ENCODE data around the gene UBQLN2.

UBQLN2 gene

DNA sequence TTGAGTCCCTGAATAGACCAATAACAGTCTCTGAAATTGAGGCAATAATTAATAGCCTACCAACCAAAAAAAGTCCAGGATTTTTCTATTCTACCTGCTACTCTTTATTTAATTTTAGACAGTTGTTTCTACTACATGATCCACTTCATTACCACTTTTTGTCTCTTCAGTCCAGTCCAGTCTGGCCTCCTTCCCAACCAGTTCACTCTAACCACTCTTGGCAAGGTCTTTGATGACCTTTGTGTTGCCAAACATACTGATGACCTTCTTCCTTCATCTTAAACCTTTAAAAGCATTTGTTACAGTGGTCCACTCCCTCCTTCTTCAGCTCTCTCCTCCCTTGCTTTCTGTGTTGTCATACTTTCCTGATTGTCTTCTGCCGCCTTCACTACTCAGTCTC is 12.8 kb upstream of the UBQLN2 start:
- Histone ChIP-seq H4K8ac (ENCODE audit: low read depth, low read length) (no peak overlapping the region), H2BK120ac (ENCODE audit: low read depth, low read length) (no peak overlapping the region), H3K18ac (ENCODE audit: low read length) (no peak overlapping the region), H2BK12ac (ENCODE audit: low read length) (no peak overlapping the region), H3K4me1 (ENCODE audit: control insufficient read depth in 2 of 2, insufficient read depth in 1 of 2, low read depth in 1 of 2, low read length in 2 of 2) (no peaks in the 10 kb centered on the region), H3K27ac (replicated peaks; ENCODE audit: low read length) (no peak overlapping the region), H3K4ac (ENCODE audit: low read length) (no peak overlapping the region), H3K9ac (ENCODE audit: low read depth, low read length, poor library complexity) (no peak overlapping the region), H2BK15ac (ENCODE audit: low read length) (no peak overlapping the region), H3K23ac (ENCODE audit: low read depth, low read length, poor library complexity) (no peak overlapping the region), H3K4me2 (ENCODE audit: insufficient read depth, low read length, poor library complexity, severe bottlenecking) (no peak overlapping the region), H3K4me3 (ENCODE audit: low read length in 2 of 2) (no peak overlapping the region), H2BK5ac (ENCODE audit: low read length) (no peak overlapping the region), H2AK5ac (ENCODE audit: low read depth, low read length) (no peak overlapping the region), H3K36me3 (replicated peaks in 1 of 2; ENCODE audit: control insufficient read depth in 2 of 2, insufficient read depth in 2 of 2, low read length in 2 of 2) (no peaks in the 10 kb centered on the region), H2AFZ (ENCODE audit: low read length) (no peak overlapping the region), H3K14ac (ENCODE audit: low read length) (no peak overlapping the region), H3K9me3 (replicated peaks in 1 of 2; ENCODE audit: control insufficient read depth in 2 of 2, insufficient read depth in 1 of 2, low read depth in 1 of 2, low read length in 2 of 2) (no peaks in the 10 kb centered on the region), H3K27me3 (ENCODE audit: control insufficient read depth in 3 of 3, insufficient read depth in 3 of 3, low read depth in 1 of 3, low read length in 3 of 3) (peaks cover 0 to 14% (median 0%) of the 10 kb centered on the region in 3 experiments), H4K91ac (ENCODE audit: low read depth, low read length, poor library complexity) (no peak overlapping the region), H3K79me1 (ENCODE audit: low read depth, low read length) (no peaks in the 10 kb centered on the region)
- no CpG with 5 or more reads among the region's 1 CpG for WGBS, 2 donors (ENCODE audit: extremely low coverage in 2 of 2, insufficient read length in 2 of 2, insufficient replicate concordance in 1 of 2)
- no peak for DNase-seq (ENCODE audit: low spot score)

DNA sequence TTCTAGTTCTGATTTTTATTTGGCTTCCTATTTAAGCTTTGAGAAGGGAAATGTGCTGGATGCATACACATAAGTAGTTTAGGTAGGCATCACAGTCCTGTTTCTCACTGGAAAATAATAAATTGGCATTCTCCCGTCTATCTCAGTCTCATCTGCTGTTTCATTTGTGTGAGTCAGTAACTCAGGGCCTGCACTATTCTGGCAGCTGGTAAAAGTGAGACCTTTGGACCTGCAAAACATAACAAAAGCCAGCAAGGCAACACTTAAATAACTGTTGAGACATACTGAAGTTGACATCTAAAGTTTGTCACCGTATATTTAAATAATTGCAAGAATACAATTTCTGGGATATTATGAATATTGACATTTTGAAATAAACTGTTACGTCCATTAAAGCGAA is 8.6 kb upstream of the UBQLN2 start:
- Histone ChIP-seq H3K27ac (replicated peaks; ENCODE audit: low read length) (no peak overlapping the region), H2AK5ac (ENCODE audit: low read depth, low read length) (no peak overlapping the region), H3K4me2 (ENCODE audit: insufficient read depth, low read length, poor library complexity, severe bottlenecking) (no peak overlapping the region), H3K14ac (ENCODE audit: low read length) (no peak overlapping the region), H3K9ac (ENCODE audit: low read depth, low read length, poor library complexity) (no peak overlapping the region), H3K23ac (ENCODE audit: low read depth, low read length, poor library complexity) (no peak overlapping the region), H3K36me3 (replicated peaks in 1 of 2; ENCODE audit: control insufficient read depth in 2 of 2, insufficient read depth in 2 of 2, low read length in 2 of 2) (no peaks in the 10 kb centered on the region), H3K27me3 (ENCODE audit: control insufficient read depth in 3 of 3, insufficient read depth in 3 of 3, low read depth in 1 of 3, low read length in 3 of 3) (peaks cover 0 to 21% (median 0%) of the 10 kb centered on the region in 3 experiments), H2BK12ac (ENCODE audit: low read length) (no peak overlapping the region), H3K4me3 (ENCODE audit: low read length in 2 of 2) (no peak overlapping the region), H3K9me3 (replicated peaks in 1 of 2; ENCODE audit: control insufficient read depth in 2 of 2, insufficient read depth in 1 of 2, low read depth in 1 of 2, low read length in 2 of 2) (no peaks in the 10 kb centered on the region), H3K79me1 (ENCODE audit: low read depth, low read length) (no peaks in the 10 kb centered on the region), H2BK120ac (ENCODE audit: low read depth, low read length) (no peak overlapping the region), H3K4me1 (ENCODE audit: control insufficient read depth in 2 of 2, insufficient read depth in 1 of 2, low read depth in 1 of 2, low read length in 2 of 2) (no peaks in the 10 kb centered on the region), H2AFZ (ENCODE audit: low read length) (no peak overlapping the region), H3K18ac (ENCODE audit: low read length) (no peak overlapping the region), H2BK5ac (ENCODE audit: low read length) (no peak overlapping the region), H4K91ac (ENCODE audit: low read depth, low read length, poor library complexity) (no peak overlapping the region), H2BK15ac (ENCODE audit: low read length) (no peak overlapping the region), H4K8ac (ENCODE audit: low read depth, low read length) (no peak overlapping the region), H3K4ac (ENCODE audit: low read length) (no peak overlapping the region)
- no peak for DNase-seq (ENCODE audit: low spot score)
- WGBS, 2 donors (ENCODE audit: extremely low coverage in 2 of 2, insufficient read length in 2 of 2, insufficient replicate concordance in 1 of 2), result no CpG with 5 or more reads among the region's 4 CpGs

DNA sequence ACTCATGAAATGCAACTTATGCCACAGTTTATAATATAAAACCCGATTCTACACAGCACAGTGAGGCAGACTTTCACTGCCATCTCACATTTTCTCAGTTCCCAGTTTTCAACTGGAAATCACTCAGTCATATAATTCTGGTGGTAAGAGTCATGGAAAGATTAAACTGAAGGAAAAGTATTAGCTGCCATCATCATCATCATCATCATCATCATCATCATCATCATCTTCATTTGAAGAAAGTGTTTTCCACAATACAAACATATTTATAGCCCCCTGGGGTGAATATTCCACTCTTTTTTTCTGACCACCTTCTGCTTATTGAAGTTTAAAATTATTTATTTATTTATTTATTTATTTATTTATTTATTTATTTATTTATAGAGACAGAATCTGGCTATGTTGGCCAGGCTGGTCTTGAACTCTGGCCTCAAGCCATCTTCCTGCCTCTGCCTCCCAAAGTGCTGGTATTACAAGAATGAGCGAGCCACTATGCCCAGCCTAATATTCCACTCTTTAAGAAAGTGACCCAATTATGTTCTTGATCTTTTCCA is 6.0 kb upstream of the UBQLN2 start:
- H3K36me3 ChIP-seq (replicated peaks in 1 of 2; ENCODE audit: control insufficient read depth in 2 of 2, insufficient read depth in 2 of 2, low read length in 2 of 2), result no peaks in the 10 kb centered on the region
- H3K4me1 ChIP-seq (ENCODE audit: control insufficient read depth in 2 of 2, insufficient read depth in 1 of 2, low read depth in 1 of 2, low read length in 2 of 2), result no peaks in the 10 kb centered on the region
- no peak for DNase-seq (ENCODE audit: low spot score)
- no peak overlapping the region for H3K4me2 ChIP-seq (ENCODE audit: insufficient read depth, low read length, poor library complexity, severe bottlenecking)
- no peak overlapping the region for H3K4ac ChIP-seq (ENCODE audit: low read length)
- H2BK5ac ChIP-seq (ENCODE audit: low read length), result no peak overlapping the region
- no peak overlapping the region for H3K4me3 ChIP-seq (ENCODE audit: low read length in 2 of 2)
- H2BK12ac ChIP-seq (ENCODE audit: low read length), result no peak overlapping the region
- no peak overlapping the region for H2AK5ac ChIP-seq (ENCODE audit: low read depth, low read length)
- H2BK15ac ChIP-seq (ENCODE audit: low read length), result no peak overlapping the region
- no peak overlapping the region for H3K9ac ChIP-seq (ENCODE audit: low read depth, low read length, poor library complexity)
- no peak overlapping the region for H3K18ac ChIP-seq (ENCODE audit: low read length)
- no peak overlapping the region for H4K91ac ChIP-seq (ENCODE audit: low read depth, low read length, poor library complexity)
- H2AFZ ChIP-seq (ENCODE audit: low read length), result no peak overlapping the region
- H2BK120ac ChIP-seq (ENCODE audit: low read depth, low read length), result no peak overlapping the region
- H3K14ac ChIP-seq (ENCODE audit: low read length), result no peak overlapping the region
- no peak overlapping the region for H4K8ac ChIP-seq (ENCODE audit: low read depth, low read length)
- peaks cover 0 to 28% (median 0%) of the 10 kb centered on the region in 3 experiments for H3K27me3 ChIP-seq (ENCODE audit: control insufficient read depth in 3 of 3, insufficient read depth in 3 of 3, low read depth in 1 of 3, low read length in 3 of 3)
- WGBS, 2 donors (ENCODE audit: extremely low coverage in 2 of 2, insufficient read length in 2 of 2, insufficient replicate concordance in 1 of 2), result no CpG with 5 or more reads among the region's 2 CpGs
- H3K27ac ChIP-seq (replicated peaks; ENCODE audit: low read length), result no peak overlapping the region
- H3K79me1 ChIP-seq (ENCODE audit: low read depth, low read length), result no peaks in the 10 kb centered on the region
- H3K9me3 ChIP-seq (replicated peaks in 1 of 2; ENCODE audit: control insufficient read depth in 2 of 2, insufficient read depth in 1 of 2, low read depth in 1 of 2, low read length in 2 of 2), result no peaks in the 10 kb centered on the region
- no peak overlapping the region for H3K23ac ChIP-seq (ENCODE audit: low read depth, low read length, poor library complexity)

DNA sequence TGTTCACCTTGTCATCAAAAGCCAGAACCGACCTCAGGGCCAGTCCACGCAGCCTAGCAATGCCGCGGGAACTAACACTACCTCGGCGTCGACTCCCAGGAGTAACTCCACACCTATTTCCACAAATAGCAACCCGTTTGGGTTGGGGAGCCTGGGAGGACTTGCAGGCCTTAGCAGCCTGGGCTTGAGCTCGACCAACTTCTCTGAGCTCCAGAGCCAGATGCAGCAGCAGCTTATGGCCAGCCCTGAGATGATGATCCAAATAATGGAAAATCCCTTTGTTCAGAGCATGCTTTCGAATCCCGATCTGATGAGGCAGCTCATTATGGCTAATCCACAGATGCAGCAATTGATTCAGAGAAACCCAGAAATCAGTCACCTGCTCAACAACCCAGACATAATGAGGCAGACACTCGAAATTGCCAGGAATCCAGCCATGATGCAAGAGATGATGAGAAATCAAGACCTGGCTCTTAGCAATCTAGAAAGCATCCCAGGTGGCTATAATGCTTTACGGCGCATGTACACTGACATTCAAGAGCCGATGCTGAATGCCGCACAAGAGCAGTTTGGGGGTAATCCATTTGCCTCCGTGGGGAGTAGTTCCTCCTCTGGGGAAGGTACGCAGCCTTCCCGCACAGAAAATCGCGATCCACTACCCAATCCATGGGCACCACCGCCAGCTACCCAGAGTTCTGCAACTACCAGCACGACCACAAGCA is 898 bp downstream of the UBQLN2 start:
- H2BK5ac ChIP-seq (ENCODE audit: low read length), result peak overlapping the region; percentile 75
- peak overlapping the region; percentile 87 to 96 for H3K4me3 ChIP-seq (ENCODE audit: low read length in 2 of 2)
- H4K91ac ChIP-seq (ENCODE audit: low read depth, low read length, poor library complexity), result no peak overlapping the region
- WGBS, 2 donors (ENCODE audit: extremely low coverage in 2 of 2, insufficient read length in 2 of 2, insufficient replicate concordance in 1 of 2), result no CpG with 5 or more reads among the region's 23 CpGs
- no peak overlapping the region for H2BK15ac ChIP-seq (ENCODE audit: low read length)
- H3K4me2 ChIP-seq (ENCODE audit: insufficient read depth, low read length, poor library complexity, severe bottlenecking), result peak overlapping the region; percentile 83
- no peak overlapping the region for H3K18ac ChIP-seq (ENCODE audit: low read length)
- H3K4me1 ChIP-seq (ENCODE audit: control insufficient read depth in 2 of 2, insufficient read depth in 1 of 2, low read depth in 1 of 2, low read length in 2 of 2), result no peaks in the 10 kb centered on the region
- no peak overlapping the region for H2BK120ac ChIP-seq (ENCODE audit: low read depth, low read length)
- H2AFZ ChIP-seq (ENCODE audit: low read length), result peak overlapping the region; percentile 92
- DNase-seq (ENCODE audit: low spot score), result peak; percentile 6
- H3K9me3 ChIP-seq (replicated peaks in 1 of 2; ENCODE audit: control insufficient read depth in 2 of 2, insufficient read depth in 1 of 2, low read depth in 1 of 2, low read length in 2 of 2), result no peaks in the 10 kb centered on the region
- no peak overlapping the region for H2BK12ac ChIP-seq (ENCODE audit: low read length)
- peaks cover 0 to 9% (median 0%) of the 10 kb centered on the region in 3 experiments for H3K27me3 ChIP-seq (ENCODE audit: control insufficient read depth in 3 of 3, insufficient read depth in 3 of 3, low read depth in 1 of 3, low read length in 3 of 3)
- H3K79me1 ChIP-seq (ENCODE audit: low read depth, low read length), result no peaks in the 10 kb centered on the region
- no peak overlapping the region for H3K14ac ChIP-seq (ENCODE audit: low read length)
- no peak overlapping the region for H2AK5ac ChIP-seq (ENCODE audit: low read depth, low read length)
- H3K9ac ChIP-seq (ENCODE audit: low read depth, low read length, poor library complexity), result peak overlapping the region; percentile 75
- no peak overlapping the region for H3K4ac ChIP-seq (ENCODE audit: low read length)
- no peak overlapping the region for H3K23ac ChIP-seq (ENCODE audit: low read depth, low read length, poor library complexity)
- H4K8ac ChIP-seq (ENCODE audit: low read depth, low read length), result no peak overlapping the region
- H3K27ac ChIP-seq (replicated peaks; ENCODE audit: low read length), result peak overlapping the region; percentile 82
- peaks cover 0 to 17% of the 10 kb centered on the region in 2 donors for H3K36me3 ChIP-seq (replicated peaks in 1 of 2; ENCODE audit: control insufficient read depth in 2 of 2, insufficient read depth in 2 of 2, low read length in 2 of 2)
